HG03575 (cell line): ENCODE measurements around the gene FBLN1.
"Not testable (repeated sequence)": the region's sequence is repeated elsewhere in the genome, so short reads cannot be mapped to it uniquely, and the experiment has no call there.

Experiments
- ATAC-seq: cut with Tn5 transposase; IDR thresholded peaks from one replicate; pipeline ENCODE4 v1.9.1; 2021; ENCODE audit not compliant: unreplicated experiment, insufficient number of reproducible peaks, low FRiP score; ENCODE audit errors: extremely low read depth

Gene FBLN1

DNA sequence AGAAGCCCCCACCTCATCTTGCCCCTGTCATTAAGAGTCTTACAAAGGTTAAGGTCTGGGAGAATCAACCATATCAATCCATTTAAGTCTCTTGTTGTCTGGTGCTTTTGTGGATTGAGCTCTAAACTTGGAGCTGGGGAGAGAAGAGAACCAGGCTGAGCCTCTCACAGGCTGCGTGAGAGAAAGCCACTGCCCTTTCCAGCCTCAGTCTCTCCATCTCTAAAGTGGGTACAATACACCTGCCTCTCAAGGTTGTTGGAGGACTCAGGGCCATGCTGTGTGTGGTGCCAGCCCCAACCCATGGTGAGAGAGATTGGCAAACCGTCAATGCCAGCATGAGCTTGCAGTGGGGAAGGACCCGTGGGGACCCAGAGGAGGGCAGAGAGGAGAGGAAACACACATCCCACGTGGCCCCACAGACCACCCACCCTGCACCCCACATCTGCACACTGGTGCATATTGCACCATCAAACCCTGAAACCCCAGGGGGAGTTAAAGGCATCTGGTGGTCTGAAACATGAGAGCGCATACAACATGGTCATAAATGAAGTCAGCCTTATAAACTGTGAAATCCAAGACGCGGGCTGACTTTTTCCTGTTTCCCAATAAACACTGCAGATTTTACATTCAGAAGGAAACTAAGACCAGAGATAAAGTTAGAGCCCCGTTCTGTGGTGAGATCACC lies 27.5 kb upstream of the FBLN1 start:
- no peak for ATAC-seq

DNA sequence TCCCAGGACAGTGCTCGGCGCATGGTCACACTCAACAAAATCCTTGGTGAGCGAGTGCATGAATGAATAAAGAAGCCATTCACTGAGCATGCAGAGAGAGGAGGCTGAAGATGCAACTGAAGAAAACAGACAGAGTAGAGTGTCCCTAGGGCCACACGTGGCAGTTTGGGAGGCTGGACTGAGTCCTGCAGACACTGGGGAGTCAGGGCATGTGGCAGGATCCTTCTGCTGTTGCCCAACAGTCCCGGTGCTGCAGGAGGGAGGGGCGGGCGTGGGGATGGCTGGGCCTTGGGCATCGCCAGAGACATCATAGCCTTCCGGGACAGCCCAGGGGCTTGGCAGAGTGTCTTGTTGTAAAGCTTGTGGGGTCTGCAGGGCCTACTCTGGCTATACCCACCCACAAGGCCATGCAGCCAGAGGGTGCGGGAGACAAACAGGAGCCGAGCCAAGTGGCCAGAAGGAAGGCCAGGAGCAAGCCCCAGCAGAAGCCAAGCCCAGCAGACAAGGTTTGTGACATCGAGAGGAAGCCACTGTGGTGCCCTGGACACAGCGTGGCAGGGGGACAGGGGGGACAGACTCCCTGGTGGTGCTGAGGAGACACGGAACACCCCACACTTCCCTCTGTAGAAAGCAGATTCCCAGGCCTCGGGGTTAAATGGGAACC lies 26.7 kb upstream of the FBLN1 start:
- ATAC-seq, result no peak

DNA sequence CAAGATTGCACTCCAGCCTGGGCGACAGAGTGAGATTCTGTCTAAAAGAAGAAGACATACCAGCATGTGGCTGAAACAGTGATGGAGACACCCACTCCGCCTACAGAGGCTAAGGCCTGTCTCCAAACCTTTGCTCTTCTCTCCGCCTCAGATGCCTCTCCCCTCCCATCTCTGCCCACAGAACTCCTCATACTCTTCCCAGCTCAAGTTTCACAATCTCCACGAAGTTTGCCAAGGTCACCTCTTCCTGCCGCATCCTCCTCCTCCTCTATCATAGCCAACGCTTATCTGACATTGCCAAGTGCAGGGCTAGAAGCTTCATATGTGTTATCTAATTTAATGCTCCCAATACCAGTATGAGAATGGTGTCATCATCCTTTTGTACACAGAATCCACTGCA lies 25.9 kb upstream of the FBLN1 start:
- ATAC-seq, result no peak

DNA sequence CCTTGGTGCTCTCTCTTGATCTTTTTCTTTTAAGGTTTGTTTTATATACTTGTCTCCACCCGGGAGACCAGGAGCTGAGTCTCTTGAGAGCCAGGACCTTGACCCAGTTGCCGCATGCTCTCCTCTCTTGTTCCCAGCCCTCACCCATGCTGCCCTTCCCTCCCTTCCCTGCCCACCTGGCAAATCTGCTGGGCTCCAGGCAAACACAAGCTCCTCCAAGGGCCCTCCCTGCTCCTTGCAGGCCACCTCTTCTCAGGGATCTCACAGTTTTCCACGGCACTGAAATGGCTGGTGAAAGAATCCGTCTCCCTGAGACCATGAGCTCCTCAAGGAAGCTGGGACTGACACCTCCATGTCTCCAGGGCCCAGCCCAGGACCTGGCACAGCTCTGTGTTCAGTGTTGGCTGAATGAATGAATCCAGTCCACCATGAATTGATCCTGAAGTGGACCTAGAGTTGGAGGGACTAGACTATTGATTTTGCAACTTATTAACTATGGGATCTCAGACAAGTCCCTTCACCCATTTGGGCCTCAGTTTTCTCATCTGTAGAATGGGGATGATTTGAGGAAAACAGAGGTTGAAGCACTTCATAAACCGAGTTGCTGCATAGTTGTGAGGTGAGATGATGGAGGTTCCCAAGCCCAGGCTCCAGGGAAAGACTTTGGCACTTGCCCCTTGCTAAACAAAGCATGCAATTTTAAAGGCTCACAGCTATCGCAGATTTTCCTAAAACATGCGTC lies 25.1 kb upstream of the FBLN1 start:
- no peak for ATAC-seq

DNA sequence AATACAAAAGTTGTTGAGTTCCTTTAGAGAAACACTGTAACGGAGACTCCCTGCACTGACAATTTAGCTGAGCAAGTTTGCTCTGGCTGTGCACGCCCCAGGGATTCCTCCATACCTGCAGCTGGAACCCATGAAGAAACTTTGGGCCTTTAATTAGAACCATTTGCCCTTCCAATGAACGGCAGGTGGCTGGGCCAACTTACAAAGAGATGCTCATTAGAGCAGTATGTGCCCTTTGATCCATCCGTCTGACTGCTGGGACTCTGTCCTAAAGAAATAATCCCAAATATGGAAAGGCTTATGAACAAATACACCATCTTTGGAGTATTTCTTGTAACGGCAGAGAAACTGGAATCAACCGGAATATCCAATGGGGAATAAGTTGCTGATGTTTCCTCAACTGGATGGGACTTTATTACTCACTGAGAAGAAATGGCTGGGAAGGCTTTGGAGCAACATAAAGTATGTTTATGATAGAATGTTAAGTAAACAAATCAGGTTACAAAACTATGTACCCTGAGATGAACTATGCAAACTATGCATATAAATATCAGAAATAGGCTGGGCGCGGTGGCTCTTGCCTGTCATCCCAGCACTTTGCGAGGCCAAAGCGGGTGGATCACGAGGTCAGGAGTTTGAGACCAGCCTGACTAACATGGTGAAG lies 24.4 kb upstream of the FBLN1 start:
- ATAC-seq, result no peak

- no peak for ATAC-seq
These were observed 22.0 kb upstream of the FBLN1 start for GRCh38 chr22:45480717-45481116.

DNA sequence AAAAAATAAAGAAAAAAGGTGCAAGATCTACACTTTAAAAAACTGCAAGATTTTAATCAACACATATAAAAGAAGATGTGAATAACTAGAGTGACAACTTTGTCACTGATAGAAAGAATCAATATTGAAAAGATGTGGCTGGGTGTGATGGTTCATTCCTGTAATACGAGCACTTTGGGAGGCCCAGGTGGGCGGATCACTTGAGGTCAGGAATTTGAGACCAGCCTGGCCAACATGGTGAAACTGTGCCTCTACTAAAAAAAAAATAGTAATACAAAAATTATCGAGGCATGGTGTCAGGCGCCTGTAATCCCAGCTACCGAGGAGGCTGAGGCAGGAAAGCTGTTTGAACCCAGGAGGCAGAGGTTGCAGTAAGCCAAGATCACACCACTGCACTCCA lies 21.0 kb upstream of the FBLN1 start:
- ATAC-seq, result no peak

DNA sequence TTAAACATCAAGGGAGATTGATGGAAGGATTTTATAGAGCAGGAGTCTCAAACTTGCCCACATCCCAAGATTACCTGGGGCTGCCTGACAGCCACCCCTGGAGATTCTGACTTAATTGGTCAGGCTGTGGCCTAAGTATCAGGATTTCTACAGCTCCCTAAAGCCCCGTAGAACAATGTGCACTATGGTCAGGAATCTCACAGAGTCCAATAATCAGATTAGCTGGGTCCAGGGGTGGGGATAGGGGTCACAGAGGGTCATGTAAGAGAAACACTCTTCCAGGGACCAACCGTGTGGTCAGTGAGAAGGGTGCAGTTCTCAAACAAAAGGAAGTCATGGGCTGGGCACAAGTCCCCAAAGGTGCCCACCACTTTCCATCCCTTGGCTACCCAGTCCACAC lies 20.5 kb upstream of the FBLN1 start:
- ATAC-seq, result no peak

DNA sequence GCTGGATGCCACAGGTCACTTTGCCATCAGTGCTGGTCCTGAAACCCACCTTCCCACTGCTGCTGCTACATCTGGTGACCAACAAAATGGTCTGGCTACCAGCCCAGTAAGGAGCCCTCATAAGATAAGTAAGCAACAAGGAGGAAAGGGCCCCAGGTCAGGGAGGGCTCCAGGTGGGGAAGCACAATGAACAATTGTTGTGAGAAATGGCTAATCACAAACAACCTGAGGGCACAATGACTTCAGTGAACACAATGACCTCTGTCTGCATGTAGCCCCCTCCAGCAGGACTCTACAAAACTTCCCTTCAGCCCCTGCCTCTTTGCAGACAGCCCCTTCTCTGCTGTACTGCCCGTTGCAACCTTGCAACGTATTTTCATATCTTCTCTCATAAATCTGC lies 19.4 kb upstream of the FBLN1 start:
- ATAC-seq, result no peak

DNA sequence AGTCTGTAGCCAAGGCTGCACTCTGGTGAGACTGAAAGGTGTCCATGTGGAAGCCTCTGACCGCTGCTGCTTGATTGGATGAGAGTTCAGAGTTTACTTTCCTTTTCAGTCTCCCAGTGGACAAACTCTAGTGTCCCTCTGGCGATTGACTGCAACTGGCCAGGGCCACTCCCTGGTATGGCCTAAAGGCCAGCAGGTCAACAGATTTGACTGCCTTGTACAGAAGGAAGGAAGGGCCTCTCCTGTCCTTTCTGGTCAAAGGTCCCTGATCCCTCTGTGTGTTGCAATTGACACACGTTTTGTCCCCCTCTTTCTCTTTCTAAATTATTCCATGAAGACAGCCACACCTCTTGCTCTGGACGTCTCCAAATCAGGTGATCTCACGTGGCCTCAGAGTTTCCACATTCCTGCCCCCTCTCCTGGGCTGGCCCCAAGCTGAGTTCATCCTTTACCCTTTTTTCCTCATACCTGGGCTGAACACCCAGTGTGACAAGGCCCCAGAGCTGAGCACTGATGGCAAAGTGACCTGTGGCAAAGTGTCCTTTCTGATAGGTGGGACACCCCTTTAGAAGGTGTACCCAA lies 18.7 kb upstream of the FBLN1 start:
- ATAC-seq, result no peak

DNA sequence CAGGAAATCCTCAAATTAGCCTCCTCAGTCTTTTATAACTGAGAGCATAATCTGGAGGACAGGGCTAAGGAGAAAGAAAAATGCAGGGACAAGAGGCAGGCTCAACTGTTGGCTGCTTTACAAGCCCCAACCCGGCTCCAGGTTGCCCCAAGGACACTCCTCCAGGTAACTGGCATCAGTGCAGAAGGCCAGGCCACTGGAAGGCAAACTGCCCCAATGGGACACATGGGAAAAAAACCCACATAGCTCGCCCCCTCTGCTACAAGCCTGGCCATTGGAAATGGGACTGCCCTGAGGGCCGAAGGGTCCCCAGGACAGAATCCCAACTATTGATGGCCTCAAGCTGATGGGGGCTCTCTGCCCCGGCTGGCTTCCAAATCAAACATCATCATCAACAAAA lies 17.9 kb upstream of the FBLN1 start:
- ATAC-seq, result no peak

DNA sequence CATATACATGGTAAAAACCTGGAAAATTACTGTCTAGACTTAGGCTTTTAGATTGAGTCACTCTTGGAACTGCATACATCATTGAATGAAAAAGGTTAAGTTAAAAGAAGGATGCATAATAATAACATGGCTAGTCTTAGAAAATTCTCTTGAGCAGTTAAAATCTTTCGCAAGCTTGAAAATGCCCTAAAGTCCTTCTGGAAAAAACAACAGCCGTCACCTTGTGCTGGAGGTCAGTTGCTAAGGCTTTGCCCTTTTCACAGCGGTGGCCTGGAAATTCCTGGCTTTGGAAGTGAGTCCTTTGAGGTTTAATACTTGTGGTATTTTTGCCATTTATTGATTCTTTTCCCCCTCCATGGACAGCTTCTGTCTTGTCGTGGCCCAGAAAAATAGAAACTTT lies 17.4 kb upstream of the FBLN1 start:
- ATAC-seq, result no peak

GRCh38 chr22:45488764-45489370 lies 13.8 kb upstream of the FBLN1 start:
- ATAC-seq, result no peak

GRCh38 chr22:45490836-45491235 lies 11.8 kb upstream of the FBLN1 start:
- no peak for ATAC-seq

GRCh38 chr22:45491841-45492240 lies 10.8 kb upstream of the FBLN1 start:
- ATAC-seq, result no peak

- no peak for ATAC-seq
These were observed 9.4 kb upstream of the FBLN1 start for GRCh38 chr22:45493286-45493771.

DNA sequence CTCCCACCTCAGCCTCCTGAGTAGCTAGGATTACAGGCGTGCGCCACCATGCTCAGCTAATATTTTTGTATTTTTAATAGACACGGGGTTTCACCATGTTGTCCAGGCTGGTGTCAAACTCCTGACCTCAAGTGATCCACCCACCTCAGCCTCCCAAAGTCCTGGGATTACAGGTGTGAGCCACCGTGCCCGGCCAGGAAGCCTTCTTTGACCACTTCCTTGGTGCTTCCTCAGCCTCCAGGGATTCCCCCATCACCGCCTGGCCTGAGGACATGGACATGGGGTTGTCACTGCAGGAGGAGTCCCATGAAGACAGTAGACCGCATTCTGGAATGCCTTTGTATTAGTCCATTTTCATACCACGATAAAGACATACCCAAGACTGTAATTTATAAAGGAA lies 8.4 kb upstream of the FBLN1 start:
- ATAC-seq, result not testable (repeated sequence)

GRCh38 chr22:45495616-45496015 lies 7.1 kb upstream of the FBLN1 start:
- not testable (repeated sequence) for ATAC-seq

DNA sequence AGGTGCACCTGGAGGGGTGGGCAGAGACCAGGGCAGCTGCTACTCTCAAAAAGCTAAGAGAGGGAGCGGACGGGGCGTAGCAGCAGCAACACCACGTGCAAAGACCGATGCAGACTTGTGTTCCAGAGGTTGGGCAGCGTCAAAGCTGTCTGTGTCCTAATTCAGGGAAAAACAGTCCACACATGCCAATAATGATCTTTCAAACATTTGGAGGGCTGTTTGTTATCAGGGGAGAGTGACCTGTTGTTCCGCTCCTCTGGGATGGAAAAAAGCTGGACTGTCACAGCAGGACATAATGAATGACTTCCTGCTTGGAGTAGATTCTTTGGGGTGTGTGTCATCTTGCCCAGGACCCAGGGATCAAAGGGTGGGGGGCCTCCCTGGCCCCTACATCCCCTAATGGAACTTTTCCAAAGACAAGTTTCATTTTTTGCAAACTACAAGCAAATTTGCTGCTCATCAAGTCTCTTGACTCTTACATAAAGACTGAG lies 6.2 kb upstream of the FBLN1 start:
- ATAC-seq, result no peak
